ENCODE data around the gene FAM53A.

GRCh38 chr4:1614502-1614853 lies 69.6 kb downstream of the FAM53A start:
- no peak for TF ChIP-seq CTCF (IDR thresholded peaks at IDR 0.05)
- no peak for TF ChIP-seq POLR2A (IDR thresholded peaks at IDR 0.05)
